ENCODE data around the gene C11orf86. TPM values are rescaled to one million over a fixed set of nuclear protein-coding genes. Genes with fewer than 3 reads are reported as not detected.
A peak's percentile ranks its signal among the peaks of the same experiment; 100 is the strongest.
"Not testable (repeated sequence)": the region's sequence is repeated elsewhere in the genome, so short reads cannot be mapped to it uniquely, and the experiment has no call there.

The C11orf86 gene
- polyA plus RNA-seq, 1 experiment, result not detected

GRCh38 chr11:66956689-66957290 is 18.3 kb upstream of the C11orf86 start:
- CTCF ChIA-PET, result no interaction called here
- POLR2A ChIA-PET, result interaction anchor here (0.6 kb wide), 1 partner anchor 65 kb away, joined by 4 read pairs; no protein-coding TSS in a partner anchor
- DNase-seq (ENCODE audit: low read depth, low spot score), result no peak

GRCh38 chr11:66957971-66958231 is 17.2 kb upstream of the C11orf86 start:
- Histone ChIP-seq H3K9me3 (ENCODE audit: control insufficient read depth, insufficient read depth, low read length) (no peaks in the 10 kb centered on the region; the same call in 1 of the 2 replicates), H3K27ac (ENCODE audit: low read depth, low read length) (peak overlapping the region; percentile 47), H3K4me3 (ENCODE audit: low read depth, low read length) (peak overlapping the region; percentile 69), H3K27me3 (ENCODE audit: control insufficient read depth, insufficient read depth, low read length) (no peaks in the 10 kb centered on the region)
- CTCF ChIA-PET, result no interaction called here
- TF ChIP-seq CTCF (IDR thresholded peaks at IDR 0.05; ENCODE audit: low read depth, low read length), result no peak
- POLR2A ChIA-PET, result interaction anchor here (1.1 to 1.8 kb wide), 2 partner anchors 22 to 63 kb away, joined by 3 to 11 read pairs; no protein-coding TSS in a partner anchor
- DNase-seq (ENCODE audit: low read depth, low spot score), result no peak

More at GRCh38 chr11:66956689-66957290, 18.3 kb upstream of the C11orf86 start:
- Histone ChIP-seq H3K27ac (ENCODE audit: low read depth, low read length) (peak overlapping the region; percentile 25), H3K4me3 (ENCODE audit: low read depth, low read length) (0 out of 2 replicates have a peak overlapping the region, but pooled peaks have one; percentile 5), H3K9me3 (ENCODE audit: control insufficient read depth, insufficient read depth, low read length) (no peaks in the 10 kb centered on the region; the same call in 1 of the 2 replicates), H3K27me3 (ENCODE audit: control insufficient read depth, insufficient read depth, low read length) (no peaks in the 10 kb centered on the region)
- TF ChIP-seq CTCF (IDR thresholded peaks at IDR 0.05; ENCODE audit: low read depth, low read length), result peak; percentile 32

- no peak for TF ChIP-seq CTCF (IDR thresholded peaks at IDR 0.05; ENCODE audit: low read depth, low read length)
- no peaks in the 10 kb centered on the region for H3K27me3 ChIP-seq (ENCODE audit: control insufficient read depth, insufficient read depth, low read length)
- ChIA-PET CTCF (interaction anchor here (1.1 kb wide), 1 partner anchor 12 kb away, joined by 3 read pairs; no protein-coding TSS in a partner anchor), POLR2A (interaction anchor here (0.5 to 1.8 kb wide), 7 partner anchors 13 to 226 kb away, joined by 3 to 11 read pairs (median 5); no protein-coding TSS in a partner anchor)
- H3K27ac ChIP-seq (ENCODE audit: low read depth, low read length), result peak within 1 kb of the TSS; percentile 47
- DNase-seq (ENCODE audit: low read depth, low spot score), result peak; percentile 100
- peak within 1 kb of the TSS; percentile 69 for H3K4me3 ChIP-seq (ENCODE audit: low read depth, low read length)
- H3K9me3 ChIP-seq (ENCODE audit: control insufficient read depth, insufficient read depth, low read length), result no peaks in the 10 kb centered on the region; the same call in 1 of the 2 replicates
These were observed 16.7 kb upstream of the C11orf86 start, which contains the start of gene PC for GRCh38 chr11:66958232-66958955. TSS of gene PC (minus strand) at chr11:66958383. CDS start at chr11:66872159, 86,224 bp downstream.

- Histone ChIP-seq H3K4me3 (ENCODE audit: low read depth, low read length) (peak overlapping the region; percentile 51), H3K27me3 (ENCODE audit: control insufficient read depth, insufficient read depth, low read length) (no peaks in the 10 kb centered on the region), H3K27ac (ENCODE audit: low read depth, low read length) (peak overlapping the region; percentile 25), H3K9me3 (ENCODE audit: control insufficient read depth, insufficient read depth, low read length) (no peaks in the 10 kb centered on the region; the same call in 1 of the 2 replicates)
- CTCF ChIA-PET, result interaction anchor here (0.7 to 1.1 kb wide), 2 partner anchors 11 to 282 kb away, joined by 3 read pairs; no protein-coding TSS in a partner anchor
- POLR2A ChIA-PET, result interaction anchor here (0.5 to 1.8 kb wide), 7 partner anchors 12 to 226 kb away, joined by 3 to 11 read pairs (median 5); no protein-coding TSS in a partner anchor
- no peak for TF ChIP-seq CTCF (IDR thresholded peaks at IDR 0.05; ENCODE audit: low read depth, low read length)
- DNase-seq (ENCODE audit: low read depth, low spot score), result no peak
These were observed 16.2 kb upstream of the C11orf86 start for GRCh38 chr11:66958956-66959274.

GRCh38 chr11:66961691-66962213 is 13.4 kb upstream of the C11orf86 start:
- POLR2A ChIA-PET; H3K9me3 ChIP-seq (ENCODE audit: control insufficient read depth, insufficient read depth, low read length); H3K27ac ChIP-seq (ENCODE audit: low read depth, low read length); DNase-seq (ENCODE audit: low read depth, low spot score); H3K4me3 ChIP-seq (ENCODE audit: low read depth, low read length); H3K27me3 ChIP-seq (ENCODE audit: control insufficient read depth, insufficient read depth, low read length); CTCF ChIA-PET: not testable (repeated sequence)
